SK-N-MC (cell line): ENCODE results near the gene TLE4.

ENCODE experiments used
- DNase-seq: peaks from one replicate; pipeline ENCODE4 v3.0.0-alpha.2; 2011; ENCODE audit warnings: low read depth, low spot score
- H3K27ac ChIP-seq: fragments of 200-600 bp; sonication (generic); 2 replicates; pipeline ENCODE4 v1.5.1; 2016; ENCODE audit warnings: mixed run types
- H3K36me3 ChIP-seq: fragments of 200-600 bp; sonication (generic); 2 replicates; pipeline ENCODE4 v1.6.1; 2017; ENCODE audit warnings: antibody characterized with exemption, low read length, mixed read lengths; ENCODE audit not compliant: insufficient read depth
- H3K4me3 ChIP-seq: fragments of 200-600 bp; sonication (generic); 2 replicates; pipeline ENCODE4 v1.5.1; 2016
- H3K9ac ChIP-seq: fragments of 200-600 bp; sonication (generic); 2 replicates; pipeline ENCODE4 v1.8.0; 2017; ENCODE audit warnings: mixed run types, mixed read lengths; ENCODE audit not compliant: insufficient read length
- H3K9me3 ChIP-seq: fragments of 200-600 bp; sonication (generic); 2 replicates; pipeline ENCODE4 v1.6.1; 2017; ENCODE audit warnings: low read depth, mild to moderate bottlenecking, antibody characterized with exemption, low read length, moderate library complexity, mixed read lengths
- EZH2 ChIP-seq: fragments of 200-600 bp; sonication (generic); IDR thresholded peaks from one replicate; pipeline ENCODE4 v1.6.1; 2017; ENCODE audit warnings: antibody characterized with exemption
- FOXP2 ChIP-seq: optimal IDR thresholded peaks from 2 replicates; pipeline ENCODE3; 2011; ENCODE audit warnings: mild to moderate bottlenecking, moderate library complexity; ENCODE audit not compliant: insufficient read depth; ENCODE audit errors: extremely low read length, control extremely low read depth
- POLR2AphosphoS5 ChIP-seq: IDR thresholded peaks from 2 replicates; pipeline ENCODE4 v1.6.1; 2012; ENCODE audit warnings: mild to moderate bottlenecking, low read depth, low read length, borderline replicate concordance

The TLE4 gene

DNA sequence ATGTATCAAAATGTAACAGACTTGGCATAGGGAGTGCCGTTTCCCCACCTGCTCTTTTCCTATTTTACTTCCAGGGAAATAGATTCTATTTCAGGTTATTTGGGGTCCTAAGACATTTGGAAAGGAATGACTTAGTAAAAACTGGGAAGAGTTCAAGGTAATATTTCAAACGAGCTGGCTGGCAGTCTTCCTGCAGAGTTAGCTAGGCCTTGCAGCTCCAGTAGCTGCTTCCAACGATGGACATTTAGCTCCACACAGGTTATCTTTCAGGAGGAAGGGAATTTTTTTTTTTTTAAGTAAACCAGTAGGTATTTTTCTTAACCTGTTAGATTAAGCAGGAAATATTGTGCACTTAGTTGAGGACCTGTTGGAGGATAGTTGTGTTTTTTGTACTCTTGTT, 45.2 kb downstream of the TLE4 start:
- Histone ChIP-seq H3K27ac (no peak overlapping the region), H3K9ac (no peak overlapping the region), H3K36me3 (no peaks in the 10 kb centered on the region), H3K9me3 (no peaks in the 10 kb centered on the region), H3K4me3 (no peak overlapping the region)
- no peak for TF ChIP-seq FOXP2
- TF ChIP-seq EZH2 = no peak
- TF ChIP-seq POLR2AphosphoS5 = no peak
- DNase-seq = no peak

DNA sequence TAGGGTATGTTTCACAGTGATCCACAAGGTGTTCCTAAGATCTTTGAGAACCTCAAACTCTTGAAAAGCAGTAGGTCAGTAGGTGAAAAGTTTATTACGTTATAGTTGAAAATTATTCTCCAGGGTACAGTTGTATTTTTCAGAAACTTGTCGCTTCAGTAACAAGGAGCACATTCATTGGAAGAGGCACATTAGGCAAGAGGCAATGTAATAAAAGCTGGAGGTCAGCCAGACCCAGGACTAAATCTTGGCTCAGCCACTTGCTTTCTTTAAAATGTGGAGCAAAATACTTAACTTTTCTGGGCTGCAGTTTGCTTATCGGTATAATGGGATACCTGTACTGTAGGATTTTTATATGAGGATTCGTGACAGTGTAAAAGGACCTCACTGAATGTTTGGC, 45.6 kb downstream of the TLE4 start:
- no peak overlapping the region for H3K4me3 ChIP-seq
- H3K27ac ChIP-seq = no peak overlapping the region
- TF ChIP-seq POLR2AphosphoS5 (no peak), EZH2 (no peak), FOXP2 (no peak)
- DNase-seq = no peak
- H3K36me3 ChIP-seq = no peaks in the 10 kb centered on the region
- no peaks in the 10 kb centered on the region for H3K9me3 ChIP-seq
- H3K9ac ChIP-seq = no peak overlapping the region

- Histone ChIP-seq H3K36me3 (no peaks in the 10 kb centered on the region), H3K9me3 (no peaks in the 10 kb centered on the region), H3K27ac (no peak overlapping the region), H3K4me3 (no peak overlapping the region), H3K9ac (no peak overlapping the region)
- no peak for DNase-seq
- TF ChIP-seq POLR2AphosphoS5 (no peak), EZH2 (no peak), FOXP2 (no peak)
Observed at GRCh38 chr9:79619930-79620329, 48.2 kb downstream of the TLE4 start.

GRCh38 chr9:79621916-79622575, 50.3 kb downstream of the TLE4 start:
- Histone ChIP-seq H3K27ac (no peak overlapping the region), H3K36me3 (no peaks in the 10 kb centered on the region), H3K9me3 (no peaks in the 10 kb centered on the region), H3K9ac (no peak overlapping the region), H3K4me3 (no peak overlapping the region)
- no peak for DNase-seq
- TF ChIP-seq FOXP2 = no peak
- no peak for TF ChIP-seq POLR2AphosphoS5

- no peak overlapping the region for H3K9ac ChIP-seq
- TF ChIP-seq POLR2AphosphoS5 = no peak
- TF ChIP-seq FOXP2 = no peak
- H3K4me3 ChIP-seq = no peak overlapping the region
- no peaks in the 10 kb centered on the region for H3K9me3 ChIP-seq
- no peak overlapping the region for H3K27ac ChIP-seq
- DNase-seq = peak; percentile 66
- no peaks in the 10 kb centered on the region for H3K36me3 ChIP-seq
Observed at GRCh38 chr9:79623799-79624721, 52.3 kb downstream of the TLE4 start.

- no peak overlapping the region for H3K9ac ChIP-seq
- H3K36me3 ChIP-seq = no peaks in the 10 kb centered on the region
- H3K9me3 ChIP-seq = no peaks in the 10 kb centered on the region
Observed at GRCh38 chr9:79629721-79630120, 58.0 kb downstream of the TLE4 start.

DNA sequence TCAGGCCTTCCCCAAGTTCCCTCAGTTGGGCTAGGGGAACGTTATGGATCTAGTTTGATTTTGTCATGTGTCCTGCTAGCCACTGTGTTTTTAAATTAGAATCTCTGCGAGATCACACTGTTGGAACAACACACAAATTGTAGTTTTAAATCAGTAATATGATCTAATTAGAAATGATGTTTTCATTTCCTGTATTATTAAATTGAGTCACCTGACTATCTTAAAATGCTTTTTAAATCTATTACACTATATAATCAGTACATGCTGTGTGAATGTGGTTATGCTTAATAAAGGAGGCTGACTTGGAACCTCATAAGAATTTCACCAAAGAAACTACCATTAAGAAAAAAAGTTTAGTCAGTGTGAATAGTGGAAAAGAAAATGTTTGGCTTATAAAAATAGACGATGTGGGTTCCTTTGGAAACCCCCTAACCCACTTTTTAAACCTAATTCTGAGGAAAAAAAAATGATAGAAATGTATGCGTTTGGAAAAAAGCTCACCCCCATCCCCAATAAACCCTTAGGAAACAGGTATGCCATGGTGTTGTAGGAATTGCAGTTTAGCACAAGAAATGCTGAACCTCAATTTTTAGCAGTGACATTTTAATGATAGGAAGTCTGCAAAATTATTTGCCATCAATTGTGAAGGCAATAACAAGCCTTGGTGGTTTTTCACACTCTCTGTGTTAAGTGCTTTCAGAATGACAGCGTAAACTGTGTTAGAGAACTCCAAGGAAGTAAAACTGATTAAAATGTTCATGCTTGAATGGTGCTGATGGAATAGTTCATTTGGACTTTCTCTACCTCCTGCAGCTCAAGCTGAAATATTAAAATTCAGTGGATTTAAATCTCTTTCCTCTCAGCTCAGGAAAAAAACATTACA, 59.0 kb downstream of the TLE4 start:
- no peaks in the 10 kb centered on the region for H3K9me3 ChIP-seq
- no peak for DNase-seq
- TF ChIP-seq POLR2AphosphoS5 (no peak), FOXP2 (no peak), EZH2 (no peak)
- no peaks in the 10 kb centered on the region for H3K36me3 ChIP-seq
- H3K9ac ChIP-seq = no peak overlapping the region
- H3K27ac ChIP-seq = no peak overlapping the region
- no peak overlapping the region for H3K4me3 ChIP-seq

More at GRCh38 chr9:79629721-79630120, 58.0 kb downstream of the TLE4 start:
- Histone ChIP-seq H3K4me3 (no peak overlapping the region), H3K27ac (no peak overlapping the region)
- DNase-seq = no peak
- no peak for TF ChIP-seq POLR2AphosphoS5
- TF ChIP-seq FOXP2 = no peak
- TF ChIP-seq EZH2 = no peak

GRCh38 chr9:79632060-79632459, 60.3 kb downstream of the TLE4 start:
- no peak overlapping the region for H3K4me3 ChIP-seq
- H3K36me3 ChIP-seq = no peaks in the 10 kb centered on the region
- no peak overlapping the region for H3K9ac ChIP-seq
- no peak for DNase-seq
- no peak for TF ChIP-seq EZH2
- TF ChIP-seq POLR2AphosphoS5 = no peak
- TF ChIP-seq FOXP2 = no peak
- H3K9me3 ChIP-seq = no peaks in the 10 kb centered on the region
- H3K27ac ChIP-seq = no peak overlapping the region
